ENCODE data around the gene PPP2R5D. TPM values are rescaled to one million over a fixed set of nuclear protein-coding genes. Genes with fewer than 3 reads are reported as not detected.

PPP2R5D gene
- total and polyA plus RNA-seq, 4 experiments from 2014 or later: 22.3 to 38.0 (median 33.7) TPM

DNA sequence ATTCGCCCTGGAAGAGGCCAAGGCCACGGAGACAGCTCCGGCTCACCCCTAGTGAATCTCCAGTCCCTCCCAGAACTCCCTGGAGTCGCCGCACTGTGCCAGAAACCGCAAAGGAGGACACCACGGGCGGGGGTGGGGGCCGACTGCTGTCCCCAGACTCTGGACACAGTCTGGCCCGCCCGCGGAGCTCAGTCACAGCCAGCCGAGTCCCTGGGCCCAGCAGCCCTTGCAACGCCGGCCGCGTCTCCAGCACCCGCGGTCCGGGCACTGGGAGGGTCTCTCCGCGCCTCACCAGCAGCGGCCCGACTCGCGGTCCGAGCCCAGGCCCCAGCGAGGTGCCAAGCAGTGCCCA is 5.9 kb upstream of the PPP2R5D start:
- Histone ChIP-seq H3K4me1 (ENCODE audit: insufficient read depth, low read length) (peaks cover 51% of the 10 kb centered on the region), H3K27me3 (ENCODE audit: insufficient read depth, low read length) (no peaks in the 10 kb centered on the region), H3K36me3 (ENCODE audit: insufficient read depth, low read length) (no peaks in the 10 kb centered on the region), H3K27ac (ENCODE audit: low read depth, low read length) (peak overlapping the region; percentile 77), H3K9me3 (ENCODE audit: control insufficient read depth in 1 of 2, low read length in 2 of 2) (no peaks in the 10 kb centered on the region), H3K4me3 (ENCODE audit: low read length in 2 of 2) (peak overlapping the region in 1 of 2 donors; percentile 70)
- no peaks in the 10 kb centered on the region for H3K9me3 Mint-ChIP-seq
- H3K4me3 Mint-ChIP-seq: peak overlapping the region; percentile 80 to 91 (median 88)
- ChIA-PET CTCF (ENCODE audit: partially characterized antibody) (interaction anchor here (1.1 to 2.1 kb wide), 5 partner anchors 13 to 49 kb away, joined by 4 to 12 read pairs (median 4); partner anchors contain the start of gene CNPY3), POLR2A (ENCODE audit: partially characterized antibody) (interaction anchor here (0.8 to 4.2 kb wide), 33 partner anchors 8 to 539 kb away, joined by 3 to 100 read pairs (median 6); partner anchors contain the start of genes BICRAL, CNPY3, CUL7 and GNMT)
- intact Hi-C loops (cut with micrococcal nuclease): no loop called here
- H3K4me1 Mint-ChIP-seq: peaks cover 27 to 61% (median 39%) of the 10 kb centered on the region in 4 donors
- peaks cover 4 to 12% of the 10 kb centered on the region in 2 donors for H3K36me3 Mint-ChIP-seq
- peak in 1 of 5 donors; percentile 7 for DNase-seq
- no peaks in the 10 kb centered on the region for H3K27me3 Mint-ChIP-seq
- H3K27ac Mint-ChIP-seq: peak overlapping the region; percentile 78 to 94 (median 93)

GRCh38 chr6:42978839-42979522 is 5.4 kb upstream of the PPP2R5D start, which contains the start of gene PEX6:
Gene PEX6 (minus strand): TSS chr6:42979181. CDS start chr6:42979150, 31 bp downstream.
- Histone ChIP-seq H3K9me3 (ENCODE audit: control insufficient read depth in 1 of 2, low read length in 2 of 2) (no peaks in the 10 kb centered on the region), H3K27ac (ENCODE audit: low read depth, low read length) (peak within 1 kb of the TSS; percentile 77), H3K27me3 (ENCODE audit: insufficient read depth, low read length) (no peaks in the 10 kb centered on the region), H3K36me3 (ENCODE audit: insufficient read depth, low read length) (no peaks in the 10 kb centered on the region), H3K4me3 (ENCODE audit: low read length in 2 of 2) (peak within 1 kb of the TSS; percentile 70 to 75), H3K4me1 (ENCODE audit: insufficient read depth, low read length) (peaks cover 56% of the 10 kb centered on the region)
- peak within 1 kb of the TSS; percentile 93 to 99 (median 98) for H3K27ac Mint-ChIP-seq
- peaks cover 30 to 63% (median 43%) of the 10 kb centered on the region in 4 donors for H3K4me1 Mint-ChIP-seq
- intact Hi-C loops (cut with micrococcal nuclease): loop anchor here (1.0 kb wide), 4 partner anchors 34 to 80 kb away; partner anchors contain the start of genes CNPY3, CUL7, KLC4 and MEA1
- H3K9me3 Mint-ChIP-seq: no peaks in the 10 kb centered on the region
- H3K36me3 Mint-ChIP-seq: peaks cover 4 to 13% of the 10 kb centered on the region in 2 donors
- peak within 1 kb of the TSS; percentile 92 to 99 (median 96) for H3K4me3 Mint-ChIP-seq
- ChIA-PET CTCF (ENCODE audit: partially characterized antibody) (interaction anchor here (1.1 to 2.1 kb wide), 5 partner anchors 14 to 50 kb away, joined by 4 to 12 read pairs (median 4); partner anchors contain the start of gene CNPY3), POLR2A (ENCODE audit: partially characterized antibody) (interaction anchor here (0.7 to 4.2 kb wide), 41 partner anchors 8 to 538 kb away, joined by 3 to 100 read pairs (median 6); partner anchors contain the start of genes BICRAL, CNPY3, CUL7 and GNMT)
- no peaks in the 10 kb centered on the region for H3K27me3 Mint-ChIP-seq
- peak; percentile 87 to 98 (median 92) for DNase-seq

GRCh38 chr6:42979523-42980177 is 4.7 kb upstream of the PPP2R5D start:
- CTCF ChIA-PET (ENCODE audit: partially characterized antibody): interaction anchor here (0.6 to 2.1 kb wide), 7 partner anchors 17 to 518 kb away, joined by 3 to 12 read pairs (median 4); partner anchors contain the start of genes CNPY3, CUL7 and KLHDC3
- POLR2A ChIA-PET (ENCODE audit: partially characterized antibody): interaction anchor here (0.7 to 4.2 kb wide), 40 partner anchors 9 to 537 kb away, joined by 3 to 100 read pairs (median 6); partner anchors contain the start of genes BICRAL, CNPY3, CUL7 and GNMT
- H3K4me3 ChIP-seq (ENCODE audit: low read length in 2 of 2): peak overlapping the region; percentile 70 to 75
- peak in 2 of 5 donors; percentile 4 to 48 for DNase-seq
- peaks cover 57% of the 10 kb centered on the region for H3K4me1 ChIP-seq (ENCODE audit: insufficient read depth, low read length)
- intact Hi-C loops (cut with micrococcal nuclease): loop anchor here (1.0 kb wide), 4 partner anchors 34 to 80 kb away; partner anchors contain the start of genes CNPY3, CUL7, KLC4 and MEA1
- Mint-ChIP-seq H3K27ac (peak overlapping the region; percentile 93 to 99 (median 98)), H3K36me3 (peaks cover 4 to 13% of the 10 kb centered on the region in 2 donors), H3K27me3 (no peaks in the 10 kb centered on the region), H3K4me1 (peaks cover 31 to 64% (median 46%) of the 10 kb centered on the region in 4 donors), H3K4me3 (peak overlapping the region; percentile 92 to 99 (median 96)), H3K9me3 (no peaks in the 10 kb centered on the region)
- peak overlapping the region; percentile 77 for H3K27ac ChIP-seq (ENCODE audit: low read depth, low read length)
- H3K9me3 ChIP-seq (ENCODE audit: control insufficient read depth in 1 of 2, low read length in 2 of 2): no peaks in the 10 kb centered on the region
- no peaks in the 10 kb centered on the region for H3K27me3 ChIP-seq (ENCODE audit: insufficient read depth, low read length)
- no peaks in the 10 kb centered on the region for H3K36me3 ChIP-seq (ENCODE audit: insufficient read depth, low read length)

GRCh38 chr6:42981836-42982235 is 2.5 kb upstream of the PPP2R5D start:
- H3K27me3 ChIP-seq (ENCODE audit: insufficient read depth, low read length): no peaks in the 10 kb centered on the region
- DNase-seq: no peak
- peak overlapping the region in 7 of 8 donors; percentile 0 to 73 (median 31) for H3K4me3 Mint-ChIP-seq
- POLR2A ChIA-PET (ENCODE audit: partially characterized antibody): interaction anchor here (4.2 kb wide), 1 partner anchor 52 kb away, joined by 100 read pairs; the partner anchor contains the start of gene CNPY3
- H3K27ac Mint-ChIP-seq: peak overlapping the region; percentile 19 to 88 (median 75)
- intact Hi-C loops (cut with micrococcal nuclease): no loop called here
- no peak overlapping the region for H3K27ac ChIP-seq (ENCODE audit: low read depth, low read length)
- H3K4me1 Mint-ChIP-seq: peaks cover 41 to 68% (median 57%) of the 10 kb centered on the region in 4 donors
- H3K9me3 Mint-ChIP-seq: no peaks in the 10 kb centered on the region
- H3K4me3 ChIP-seq (ENCODE audit: low read length in 2 of 2): no peak overlapping the region
- no peaks in the 10 kb centered on the region for H3K36me3 ChIP-seq (ENCODE audit: insufficient read depth, low read length)
- no peaks in the 10 kb centered on the region for H3K27me3 Mint-ChIP-seq
- CTCF ChIA-PET (ENCODE audit: partially characterized antibody): no interaction called here
- H3K4me1 ChIP-seq (ENCODE audit: insufficient read depth, low read length): peaks cover 53% of the 10 kb centered on the region
- H3K36me3 Mint-ChIP-seq: peaks cover 2 to 17% of the 10 kb centered on the region in 2 donors
- no peaks in the 10 kb centered on the region for H3K9me3 ChIP-seq (ENCODE audit: control insufficient read depth in 1 of 2, low read length in 2 of 2)

DNA sequence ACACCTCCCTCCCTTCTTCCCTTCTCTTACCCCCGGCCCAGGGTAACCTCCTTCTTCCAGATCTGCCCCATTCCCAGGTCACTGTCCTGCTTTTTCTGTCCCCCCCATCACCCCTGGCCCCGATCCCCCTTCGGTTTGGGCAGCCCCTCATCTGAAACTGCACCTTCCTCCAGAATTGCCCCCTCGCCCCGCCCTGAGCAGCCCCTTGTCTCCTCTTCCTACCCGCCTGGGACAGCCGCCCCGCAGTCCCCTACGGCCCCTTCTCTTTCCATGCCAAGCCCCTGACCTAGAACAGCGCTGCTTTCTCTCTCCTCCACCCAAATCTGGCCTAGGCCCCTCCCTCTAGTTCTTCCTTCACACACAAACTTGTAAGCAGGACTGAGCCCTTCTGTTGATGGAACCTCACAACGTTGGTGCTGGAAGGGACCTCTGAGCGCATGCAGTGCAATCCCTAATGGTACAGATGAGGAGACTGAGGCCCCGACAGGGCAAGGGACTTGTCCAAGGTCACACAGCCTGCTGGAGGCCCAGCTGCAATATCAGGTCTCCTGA is 630 bp downstream of the PPP2R5D start:
- Histone ChIP-seq H3K27me3 (ENCODE audit: insufficient read depth, low read length) (no peaks in the 10 kb centered on the region), H3K4me1 (ENCODE audit: insufficient read depth, low read length) (peaks cover 52% of the 10 kb centered on the region), H3K36me3 (ENCODE audit: insufficient read depth, low read length) (peaks cover 18% of the 10 kb centered on the region), H3K4me3 (ENCODE audit: low read length in 2 of 2) (peak overlapping the region; percentile 70 to 75), H3K27ac (ENCODE audit: low read depth, low read length) (peak overlapping the region; percentile 87), H3K9me3 (ENCODE audit: control insufficient read depth in 1 of 2, low read length in 2 of 2) (no peaks in the 10 kb centered on the region)
- Mint-ChIP-seq H3K9me3 (no peaks in the 10 kb centered on the region), H3K4me1 (peaks cover 38 to 73% (median 56%) of the 10 kb centered on the region in 4 donors), H3K27me3 (no peaks in the 10 kb centered on the region), H3K27ac (peak overlapping the region; percentile 85 to 97 (median 91)), H3K4me3 (peak overlapping the region; percentile 84 to 97 (median 92)), H3K36me3 (peaks cover 5 to 24% of the 10 kb centered on the region in 2 donors)
- peak in 4 of 5 donors; percentile 11 to 22 (median 16) for DNase-seq
- CTCF ChIA-PET (ENCODE audit: partially characterized antibody): interaction anchor here (1.8 kb wide), 1 partner anchor 56 kb away, joined by 12 read pairs; the partner anchor contains the start of gene CNPY3
- intact Hi-C loops (cut with micrococcal nuclease): loop anchor here (1.0 to 2.0 kb wide), 5 partner anchors 25 to 190 kb away; partner anchors contain the start of genes CNPY3, CUL7, GNMT and KLHDC3
- POLR2A ChIA-PET (ENCODE audit: partially characterized antibody): interaction anchor here (0.8 to 3.8 kb wide), 16 partner anchors 9 to 644 kb away, joined by 3 to 80 read pairs (median 6); partner anchors contain the start of genes CNPY3, CUL7, GTPBP2 and KLC4

GRCh38 chr6:42987533-42988451 is 3.4 kb downstream of the PPP2R5D start:
- Histone ChIP-seq H3K9me3 (ENCODE audit: control insufficient read depth in 1 of 2, low read length in 2 of 2) (no peaks in the 10 kb centered on the region), H3K4me1 (ENCODE audit: insufficient read depth, low read length) (peaks cover 45% of the 10 kb centered on the region), H3K27ac (ENCODE audit: low read depth, low read length) (no peak overlapping the region), H3K4me3 (ENCODE audit: low read length in 2 of 2) (no peak overlapping the region), H3K36me3 (ENCODE audit: insufficient read depth, low read length) (peaks cover 28% of the 10 kb centered on the region), H3K27me3 (ENCODE audit: insufficient read depth, low read length) (no peaks in the 10 kb centered on the region)
- intact Hi-C loops (cut with micrococcal nuclease): no loop called here
- Mint-ChIP-seq H3K4me1 (peaks cover 42 to 67% (median 54%) of the 10 kb centered on the region in 4 donors), H3K4me3 (no peak overlapping the region), H3K27me3 (no peaks in the 10 kb centered on the region), H3K36me3 (peaks cover 13 to 38% of the 10 kb centered on the region in 2 donors), H3K9me3 (no peaks in the 10 kb centered on the region), H3K27ac (peak overlapping the region in 4 of 7 donors; percentile 12 to 72 (median 49))
- ChIA-PET POLR2A (ENCODE audit: partially characterized antibody) (interaction anchor here (0.8 to 2.3 kb wide), 4 partner anchors 9 to 26 kb away, joined by 3 to 18 read pairs (median 3); partner anchors contain the start of genes KLHDC3, MEA1 and PEX6), CTCF (ENCODE audit: partially characterized antibody) (no interaction called here)
- DNase-seq: no peak
